IMR-90 (cell line): ENCODE data around the gene SYPL1. TPM values are rescaled to one million over a fixed set of nuclear protein-coding genes. Genes with fewer than 3 reads are reported as not detected.

Experiments
- ATAC-seq: fragments of 200-7000 bp; cut with Tn5 transposase; 2 replicates; pipeline ENCODE4 v1.9.1; 2020; ENCODE audit warnings: low read depth, mild to moderate bottlenecking, moderate library complexity
- BruUV-seq: library from RNA; stranded (reverse); fragments of 400-500 nt; replicated peaks from 2 replicates; lab custom pipeline; 2021; lab: Mats Ljungman, UMichigan
- CTCF ChIA-PET: fragments of 300-600 bp; formaldehyde crosslinking; extraction: SDS; loops from one replicate; lab custom pipeline; 2021; ENCODE audit warnings: antibody characterized with exemption; lab: Yijun Ruan, JAX
- POLR2A ChIA-PET: fragments of 300-600 bp; sonication (Branson Sonifier 250); formaldehyde crosslinking; loops from one replicate; lab custom pipeline; 2022; ENCODE audit warnings: antibody characterized with exemption; ENCODE audit not compliant: unreplicated experiment; lab: Charles Lee
- DNase-seq: peaks from one replicate; pipeline ENCODE4 v3.0.0; 2013
- H2AFZ ChIP-seq: replicated peaks from 2 replicates; pipeline ENCODE3; 2013; ENCODE audit warnings: low read length, mild to moderate bottlenecking; ENCODE audit not compliant: poor library complexity
- H2AK5ac ChIP-seq: 2 replicates; pipeline ENCODE4 v1.6.1; 2013; ENCODE audit warnings: low read depth, low read length, inconsistent platforms
- H2AK9ac ChIP-seq: replicated peaks from 2 replicates; pipeline ENCODE3; 2013; ENCODE audit warnings: mild to moderate bottlenecking, low read depth, low read length, moderate library complexity; ENCODE audit not compliant: poor library complexity
- H2BK120ac ChIP-seq: 2 replicates; pipeline ENCODE4 v1.6.1; 2013; ENCODE audit warnings: low read depth, low read length, inconsistent platforms
- H2BK15ac ChIP-seq: 3 replicates; pipeline ENCODE4 v1.6.1; 2013; ENCODE audit warnings: low read depth, low read length, inconsistent platforms
- H2BK20ac ChIP-seq: 2 replicates; pipeline ENCODE4 v1.6.1; 2013; ENCODE audit warnings: low read depth, mild to moderate bottlenecking, inconsistent platforms, low read length, moderate library complexity
- H2BK5ac ChIP-seq: 2 replicates; pipeline ENCODE4 v1.6.1; 2013; ENCODE audit warnings: mild to moderate bottlenecking, low read depth, low read length, inconsistent platforms; ENCODE audit not compliant: poor library complexity, severe bottlenecking
- H3K14ac ChIP-seq: replicated peaks from 2 replicates; pipeline ENCODE4 v1.6.1; 2013; ENCODE audit warnings: low read depth, low read length, inconsistent platforms
- H3K18ac ChIP-seq: 2 replicates; pipeline ENCODE4 v1.6.1; 2013; ENCODE audit warnings: low read depth, low read length, control low read depth
- H3K23ac ChIP-seq: 2 replicates; pipeline ENCODE4 v1.6.1; 2013; ENCODE audit warnings: low read depth, low read length, inconsistent platforms
- H3K27ac ChIP-seq: 2 replicates; pipeline ENCODE4 v1.5.1; 2013; ENCODE audit warnings: mild to moderate bottlenecking, control low read depth, low read length; ENCODE audit not compliant: insufficient read depth
- H3K27me3 ChIP-seq: 2 replicates; pipeline ENCODE4 v1.6.1; 2013; ENCODE audit warnings: low read length; ENCODE audit not compliant: control insufficient read depth, insufficient read depth
- H3K36me3 ChIP-seq: 2 replicates; pipeline ENCODE4 v1.6.1; 2013; ENCODE audit warnings: low read length, mixed read lengths; ENCODE audit not compliant: control insufficient read depth, insufficient read depth
- H3K4ac ChIP-seq: 2 replicates; pipeline ENCODE4 v1.6.1; 2013; ENCODE audit warnings: low read depth, low read length, inconsistent platforms
- H3K4me1 ChIP-seq: 2 replicates; pipeline ENCODE4 v1.6.1; 2013; ENCODE audit warnings: low read length, mixed read lengths; ENCODE audit not compliant: control insufficient read depth, insufficient read depth
- H3K4me2 ChIP-seq: 2 replicates; pipeline ENCODE4 v1.6.1; 2013; ENCODE audit warnings: low read depth, mild to moderate bottlenecking, control low read depth, low read length, moderate library complexity
- H3K4me3 ChIP-seq: 2 replicates; pipeline ENCODE4 v1.5.1; 2013; ENCODE audit warnings: low read depth, mild to moderate bottlenecking, control low read depth, low read length, moderate library complexity; ENCODE audit not compliant: insufficient read depth
- H3K56ac ChIP-seq: 2 replicates; pipeline ENCODE4 v1.6.1; 2013; ENCODE audit warnings: low read length, inconsistent platforms; ENCODE audit not compliant: insufficient read depth; ENCODE audit errors: extremely low read depth
- H3K79me1 ChIP-seq, 2 experiments: 2 replicates each; pipeline ENCODE4 v1.6.1; 2013; ENCODE audit warnings: low read length in 2 of 2, inconsistent platforms in 1 of 2, low read depth in 1 of 2
- H3K9ac ChIP-seq: 2 replicates; pipeline ENCODE4 v1.6.1; 2013; ENCODE audit warnings: low read depth, low read length, control low read depth
- H3K9me1 ChIP-seq: 2 replicates; pipeline ENCODE4 v1.6.1; 2013; ENCODE audit warnings: low read length, inconsistent platforms; ENCODE audit not compliant: insufficient read depth
- H3K9me3 ChIP-seq: 2 replicates; pipeline ENCODE4 v1.6.1; 2013; ENCODE audit warnings: low read length; ENCODE audit not compliant: control insufficient read depth, insufficient read depth
- H4K20me1 ChIP-seq: 2 replicates; pipeline ENCODE4 v1.6.1; 2013; ENCODE audit warnings: low read length, inconsistent platforms; ENCODE audit not compliant: insufficient read depth
- H4K5ac ChIP-seq: 2 replicates; pipeline ENCODE4 v1.6.1; 2013; ENCODE audit warnings: mild to moderate bottlenecking, low read depth, low read length, control low read depth
- H4K8ac ChIP-seq, 2 experiments: 2 replicates each; pipeline ENCODE4 v1.6.1; 2013; ENCODE audit warnings: low read depth in 2 of 2, low read length in 2 of 2, control low read depth in 1 of 2, inconsistent platforms in 1 of 2
- H4K91ac ChIP-seq: 2 replicates; pipeline ENCODE4 v1.6.1; 2013; ENCODE audit warnings: low read depth, low read length, inconsistent platforms; ENCODE audit not compliant: insufficient read depth
- BHLHE40 ChIP-seq: fragments of 150-350 bp; IDR thresholded peaks from 2 replicates; pipeline ENCODE4 v1.6.1; 2016; ENCODE audit warnings: mild to moderate bottlenecking, low read depth, low read length
- CEBPB ChIP-seq: IDR thresholded peaks from 2 replicates; pipeline ENCODE4 v1.6.1; 2012; ENCODE audit warnings: low read depth, low read length, improper control_type of control experiment
- CHD1 ChIP-seq: IDR thresholded peaks from 2 replicates; pipeline ENCODE4 v1.6.1; 2012; ENCODE audit warnings: low read depth, low read length, improper control_type of control experiment
- CTCF ChIP-seq: conservative IDR thresholded peaks from 2 replicates; pipeline ENCODE4 v1.5.1; 2012; ENCODE audit warnings: mild to moderate bottlenecking, low read depth, low read length, improper control_type of control experiment
- FOS ChIP-seq: fragments of 150-350 bp; IDR thresholded peaks from 2 replicates; pipeline ENCODE4 v1.6.1; 2016; ENCODE audit warnings: low read depth, low read length
- MAFK ChIP-seq: IDR thresholded peaks from 2 replicates; pipeline ENCODE4 v1.6.1; 2012; ENCODE audit warnings: low read depth, low read length, improper control_type of control experiment
- MAZ ChIP-seq: IDR thresholded peaks from 2 replicates; pipeline ENCODE4 v1.6.1; 2012; ENCODE audit warnings: low read depth, mild to moderate bottlenecking, low read length, improper control_type of control experiment, moderate library complexity, borderline replicate concordance
- MXI1 ChIP-seq: IDR thresholded peaks from 2 replicates; pipeline ENCODE4 v1.6.1; 2012; ENCODE audit warnings: low read depth, mild to moderate bottlenecking, low read length, moderate library complexity, borderline replicate concordance
- NFE2L2 ChIP-seq: fragments of 150-350 bp; IDR thresholded peaks from 2 replicates; pipeline ENCODE4 v1.6.1; 2016; ENCODE audit warnings: low read depth, mild to moderate bottlenecking, low read length
- POLR2A ChIP-seq: IDR thresholded peaks from 2 replicates; pipeline ENCODE4 v1.6.1; 2012; ENCODE audit warnings: mild to moderate bottlenecking, low read depth, low read length
- RAD21 ChIP-seq: IDR thresholded peaks from 2 replicates; pipeline ENCODE4 v1.6.1; 2012; ENCODE audit warnings: low read length, improper control_type of control experiment
- RFX5 ChIP-seq: IDR thresholded peaks from 2 replicates; pipeline ENCODE4 v1.8.0; 2012; ENCODE audit warnings: low read depth, mild to moderate bottlenecking, low read length, moderate library complexity
- SMC3 ChIP-seq: fragments of 150-350 bp; IDR thresholded peaks from 2 replicates; pipeline ENCODE4 v1.6.1; 2016; ENCODE audit warnings: low read depth, mild to moderate bottlenecking, antibody characterized with exemption, low read length, moderate library complexity
- USF2 ChIP-seq: fragments of 150-350 bp; IDR thresholded peaks from 2 replicates; pipeline ENCODE4 v1.6.1; 2017; ENCODE audit warnings: mild to moderate bottlenecking, antibody characterized with exemption, low read length, low read depth
- WGBS, 2 experiments: methylation state at CpG; one replicate each; pipeline versions ENCODE4 v1.1.5 to v1.1.7; 2013; ENCODE audit warnings: missing lambda C conversion rate in 2 of 2; ENCODE audit not compliant: insufficient read length in 1 of 2; ENCODE audit errors: extremely low coverage in 2 of 2; 5-methylcytosine and 5-hydroxymethylcytosine counted together
- dilution Hi-C: fragments of 300-500 bp; cut with HindIII; formaldehyde crosslinking; loops from one replicate; pipeline ENCODE4 v1.14.3; 2018; ENCODE audit warnings: low sequenced_read_pairs; ENCODE audit not compliant: unreplicated experiment
- in situ Hi-C: fragments of 300-500 bp; cut with MboI; formaldehyde crosslinking; loops from 3 replicates; pipeline ENCODE4 v1.14.3; 2019; ENCODE audit warnings: low sequenced_read_pairs, inconsistent platforms, mixed read lengths
- intact Hi-C: fragments of 100-400 bp; cut with micrococcal nuclease; formaldehyde crosslinking; loops from 2 replicates; pipeline ENCODE4 v1.10.0; 2022
- polyA plus RNA-seq, 3 experiments: library from polyadenylated mRNA; depleted of rRNA; stranded (reverse); fragments of >200 nt; gene quantifications; 2 replicates each; pipeline ENCODE4 v1.2.3, GENCODE V29; 2012; ENCODE audit warnings: low replicate concordance in 1 of 3
- total RNA-seq: library from RNA; depleted of rRNA; stranded (reverse); fragments of >200 nt; gene quantifications from 2 replicates; pipeline ENCODE4 v1.2.3, GENCODE V29; 2012
- TF ChIP-seq, protein P1 (sequence below): fragments of 150-350 bp; IDR thresholded peaks from 2 replicates; pipeline ENCODE4 v1.6.1; 2016; ENCODE audit warnings: low read depth, mild to moderate bottlenecking, low read length, moderate library complexity, borderline replicate concordance

Gene SYPL1
- total and polyA plus RNA-seq, 2 of the 4 experiments (the other 2 are of a cell fraction): 19.0 to 45.0 TPM

DNA sequence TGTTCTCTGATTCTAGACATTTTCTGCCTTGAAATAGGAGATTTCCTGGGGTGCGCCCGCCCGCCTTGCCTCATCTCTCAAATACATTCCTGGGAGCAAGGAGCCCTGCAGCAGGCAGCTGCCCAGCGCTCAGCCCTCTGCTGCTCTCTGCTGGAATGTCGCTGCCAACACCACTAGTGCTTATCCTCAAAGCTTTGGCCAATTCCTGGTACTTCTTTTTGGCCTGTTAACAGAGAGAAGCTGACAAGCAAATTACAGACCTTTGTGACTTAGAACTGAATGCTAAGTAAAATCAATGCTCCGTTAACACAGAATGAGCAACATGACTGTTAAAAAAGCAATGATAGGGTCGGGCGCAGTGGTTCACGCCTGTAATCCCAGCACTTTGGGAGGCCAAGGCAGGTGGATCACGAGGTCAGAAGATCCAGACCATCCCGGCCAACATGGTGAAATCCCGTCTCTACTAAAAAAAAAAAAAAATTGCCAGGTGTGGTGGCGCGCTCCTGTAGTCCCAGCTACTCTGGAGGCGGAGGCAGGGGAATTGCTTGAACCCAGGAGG is 41.9 kb upstream of the SYPL1 start:
- Histone ChIP-seq H2BK15ac (no peak overlapping the region), H4K8ac (no peak overlapping the region), H2BK120ac (no peak overlapping the region), H3K23ac (no peak overlapping the region), H3K56ac (no peak overlapping the region), H4K91ac (no peak overlapping the region), H3K14ac (no peak overlapping the region), H2BK5ac (no peak overlapping the region), H3K4me3 (no peak overlapping the region), H3K9me1 (no peaks in the 10 kb centered on the region), H3K79me1 (no peaks in the 10 kb centered on the region), H2BK20ac (no peak overlapping the region), H3K18ac (no peak overlapping the region), H3K9ac (no peak overlapping the region), H4K20me1 (no peaks in the 10 kb centered on the region), H2AK5ac (no peak overlapping the region), H3K27me3 (peaks cover 25% of the 10 kb centered on the region), H3K27ac (no peak overlapping the region), H3K4me1 (no peaks in the 10 kb centered on the region), H2AFZ (peak overlapping the region; percentile 9), H3K4ac (no peak overlapping the region), H3K9me3 (no peaks in the 10 kb centered on the region), H2AK9ac (no peak overlapping the region), H4K5ac (no peak overlapping the region), H3K36me3 (no peaks in the 10 kb centered on the region), H3K4me2 (no peak overlapping the region)
- DNase-seq: peak; percentile 75
- in situ Hi-C loops (loop anchor here (5.0 kb wide), 1 partner anchor 97 kb away; no protein-coding TSS in a partner anchor), dilution Hi-C loops (no loop called here), intact Hi-C loops (loop anchor here (1.0 to 10.0 kb wide), 6 partner anchors 42 to 501 kb away; partner anchors contain the start of genes ATXN7L1 and SYPL1)
- CTCF ChIA-PET: interaction anchor here (0.6 to 2.5 kb wide), 16 partner anchors 8 to 112 kb away, joined by 3 to 18 read pairs (median 4); no protein-coding TSS in a partner anchor
- peak; percentile 100 for ATAC-seq
- BruUV-seq: no TSS peak
- POLR2A ChIA-PET: no interaction called here
- 4% methylated on average over 4 of the region's 15 CpGs; no CpG with 5 or more reads in 1 of the 2 experiments for WGBS, 2 experiments
- no peak for TF ChIP-seq RFX5
- TF ChIP-seq MAFK: no peak
- TF ChIP-seq POLR2A: peak; percentile 47; the same call in 1 of the 2 replicates
- peak; percentile 99 for TF ChIP-seq RAD21
- TF ChIP-seq CEBPB: no peak
- TF ChIP-seq, protein P1, sequence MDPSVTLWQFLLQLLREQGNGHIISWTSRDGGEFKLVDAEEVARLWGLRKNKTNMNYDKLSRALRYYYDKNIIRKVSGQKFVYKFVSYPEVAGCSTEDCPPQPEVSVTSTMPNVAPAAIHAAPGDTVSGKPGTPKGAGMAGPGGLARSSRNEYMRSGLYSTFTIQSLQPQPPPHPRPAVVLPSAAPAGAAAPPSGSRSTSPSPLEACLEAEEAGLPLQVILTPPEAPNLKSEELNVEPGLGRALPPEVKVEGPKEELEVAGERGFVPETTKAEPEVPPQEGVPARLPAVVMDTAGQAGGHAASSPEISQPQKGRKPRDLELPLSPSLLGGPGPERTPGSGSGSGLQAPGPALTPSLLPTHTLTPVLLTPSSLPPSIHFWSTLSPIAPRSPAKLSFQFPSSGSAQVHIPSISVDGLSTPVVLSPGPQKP: no peak
- TF ChIP-seq NFE2L2: no peak
- TF ChIP-seq MXI1: no peak
- TF ChIP-seq CTCF: peak; percentile 98
- peak; percentile 13; the same call in 1 of the 2 replicates for TF ChIP-seq MAZ
- TF ChIP-seq SMC3: peak; percentile 99
- no peak for TF ChIP-seq USF2
- no peak for TF ChIP-seq CHD1
- no peak for TF ChIP-seq FOS
- TF ChIP-seq BHLHE40: 0 out of 2 replicates have a peak, but pooled peaks have one; percentile 8
